Measurements from ENCODE around the gene RICTOR.

DNA sequence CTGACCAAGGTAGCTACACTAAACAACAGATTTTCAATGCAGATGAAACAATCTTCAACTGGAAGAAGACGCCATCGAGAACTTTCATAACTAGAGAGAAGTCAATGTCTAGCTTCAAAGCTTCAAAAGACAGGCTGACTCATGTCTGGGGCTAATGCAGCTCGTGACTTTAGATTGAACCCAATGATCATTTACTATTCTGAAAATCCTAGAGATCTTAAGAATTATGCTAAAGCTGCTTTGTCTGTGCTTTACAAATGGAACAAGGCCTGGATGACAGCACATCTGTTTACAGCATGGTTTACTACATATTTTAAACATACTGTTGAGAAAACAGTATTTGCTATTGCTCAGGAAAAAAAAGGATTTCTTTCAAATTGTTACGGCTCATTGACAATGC, 54.9 kb downstream of the RICTOR start:
- TF ChIP-seq CTCF (conservative IDR thresholded peaks at IDR 0.05 in 1 of 2, IDR thresholded peaks at IDR 0.05 in 1 of 2; ENCODE audit: low read depth in 1 of 2, low read length in 2 of 2) (no peak), EZH2 (IDR thresholded peaks at IDR 0.05; ENCODE audit: low read length, missing control alignments) (no peak)
